OCI-LY7 (cell line): Measurements from ENCODE around the gene ZNF574. TPM values are rescaled to one million over a fixed set of nuclear protein-coding genes. Genes with fewer than 3 reads are reported as not detected.

Experiments
- BruUV-seq: library from RNA; stranded (reverse); fragments of 400-500 nt; replicated peaks from 2 replicates; lab custom pipeline; 2021; lab: Mats Ljungman, UMichigan
- CTCF ChIA-PET: fragments of 300-600 bp; sonication (Branson Sonifier 250); formaldehyde crosslinking; loops from one replicate; lab custom pipeline; 2022; ENCODE audit warnings: antibody characterized with exemption; ENCODE audit not compliant: unreplicated experiment; lab: Charles Lee
- POLR2A ChIA-PET: fragments of 300-600 bp; sonication (Branson Sonifier 250); formaldehyde crosslinking; loops from one replicate; lab custom pipeline; 2022; ENCODE audit warnings: antibody characterized with exemption; lab: Charles Lee
- DNase-seq: peaks from one replicate; pipeline ENCODE4 v3.0.0-alpha.2; 2015; ENCODE audit warnings: low spot score
- H2AFZ ChIP-seq: fragments of 200-600 bp; sonication (generic), shearing (Covaris generic); 2 replicates; pipeline ENCODE4 v1.6.1; 2014; ENCODE audit warnings: mild to moderate bottlenecking, antibody characterized with exemption, low read length, moderate library complexity
- H3K27ac ChIP-seq: fragments of 200-600 bp; sonication (generic); 2 replicates; pipeline ENCODE4 v1.5.1; 2014; ENCODE audit warnings: mixed run types, low read depth, mild to moderate bottlenecking, moderate library complexity, low read length, inconsistent platforms; ENCODE audit not compliant: poor library complexity, severe bottlenecking
- H3K36me3 ChIP-seq: fragments of 200-600 bp; sonication (generic); 2 replicates; pipeline ENCODE4 v1.6.1; 2014; ENCODE audit warnings: mild to moderate bottlenecking, antibody characterized with exemption, low read length, moderate library complexity, mixed read lengths; ENCODE audit not compliant: insufficient read depth
- H3K4me1 ChIP-seq: fragments of 200-600 bp; sonication (generic); 2 replicates; pipeline ENCODE4 v1.5.1; 2014; ENCODE audit warnings: mild to moderate bottlenecking, low read length; ENCODE audit not compliant: insufficient read depth, poor library complexity, severe bottlenecking
- H3K4me2 ChIP-seq: fragments of 200-600 bp; sonication (generic); 2 replicates; pipeline ENCODE4 v1.6.1; 2014; ENCODE audit warnings: mild to moderate bottlenecking, low read length
- H3K4me3 ChIP-seq: fragments of 200-600 bp; sonication (generic); 2 replicates; pipeline ENCODE4 v1.5.1; 2014; ENCODE audit warnings: mild to moderate bottlenecking, low read depth, low read length; ENCODE audit not compliant: poor library complexity, severe bottlenecking
- H3K79me2 ChIP-seq: fragments of 200-600 bp; sonication (generic); 2 replicates; pipeline ENCODE4 v1.6.1; 2016; ENCODE audit warnings: low read depth, mild to moderate bottlenecking, low read length, moderate library complexity, mixed read lengths; ENCODE audit not compliant: insufficient read depth
- H3K9me2 ChIP-seq: fragments of 200-600 bp; sonication (generic); 2 replicates; pipeline ENCODE4 v1.6.1; 2016; ENCODE audit warnings: mild to moderate bottlenecking, low read length, mixed read lengths; ENCODE audit not compliant: insufficient read depth
- H3K9me3 ChIP-seq: fragments of 200-600 bp; sonication (generic); 2 replicates; pipeline ENCODE4 v1.6.1; 2014; ENCODE audit warnings: mild to moderate bottlenecking, mixed run types, low read length, mixed read lengths
- H4K20me1 ChIP-seq: fragments of 200-600 bp; sonication (generic); 2 replicates; pipeline ENCODE4 v1.6.1; 2014; ENCODE audit warnings: mild to moderate bottlenecking, antibody characterized with exemption, low read length, moderate library complexity, mixed read lengths; ENCODE audit not compliant: insufficient read depth
- CTCF ChIP-seq: fragments of 200-600 bp; sonication (generic); conservative IDR thresholded peaks from 2 replicates; pipeline ENCODE4 v1.5.1; 2014; ENCODE audit warnings: mild to moderate bottlenecking, antibody characterized with exemption, low read length, moderate library complexity, mixed read lengths
- EZH2phosphoT487 ChIP-seq: fragments of 200-600 bp; sonication (generic); IDR thresholded peaks from 2 replicates; pipeline ENCODE4 v1.6.1; 2018; ENCODE audit warnings: low read depth, borderline replicate concordance, mild to moderate bottlenecking, mixed run types, antibody characterized with exemption, low read length, moderate library complexity, mixed read lengths
- intact Hi-C: fragments of 100-400 bp; cut with micrococcal nuclease; formaldehyde crosslinking; loops from one replicate; pipeline ENCODE4 v1.10.0; 2022; ENCODE audit not compliant: unreplicated experiment
- total RNA-seq, 2 experiments: library from RNA; depleted of rRNA in 1 of 2; stranded (reverse); fragments of >200 nt in 1 of 2; shearing (Covaris generic) in 1 of 2; gene quantifications; 2 replicates each; pipeline ENCODE4 v1.2.3, GENCODE V29; 2014 to 2022

The ZNF574 gene
- total RNA-seq, 2 experiments from 2014 or later, result 14.5 to 29.3 TPM

DNA sequence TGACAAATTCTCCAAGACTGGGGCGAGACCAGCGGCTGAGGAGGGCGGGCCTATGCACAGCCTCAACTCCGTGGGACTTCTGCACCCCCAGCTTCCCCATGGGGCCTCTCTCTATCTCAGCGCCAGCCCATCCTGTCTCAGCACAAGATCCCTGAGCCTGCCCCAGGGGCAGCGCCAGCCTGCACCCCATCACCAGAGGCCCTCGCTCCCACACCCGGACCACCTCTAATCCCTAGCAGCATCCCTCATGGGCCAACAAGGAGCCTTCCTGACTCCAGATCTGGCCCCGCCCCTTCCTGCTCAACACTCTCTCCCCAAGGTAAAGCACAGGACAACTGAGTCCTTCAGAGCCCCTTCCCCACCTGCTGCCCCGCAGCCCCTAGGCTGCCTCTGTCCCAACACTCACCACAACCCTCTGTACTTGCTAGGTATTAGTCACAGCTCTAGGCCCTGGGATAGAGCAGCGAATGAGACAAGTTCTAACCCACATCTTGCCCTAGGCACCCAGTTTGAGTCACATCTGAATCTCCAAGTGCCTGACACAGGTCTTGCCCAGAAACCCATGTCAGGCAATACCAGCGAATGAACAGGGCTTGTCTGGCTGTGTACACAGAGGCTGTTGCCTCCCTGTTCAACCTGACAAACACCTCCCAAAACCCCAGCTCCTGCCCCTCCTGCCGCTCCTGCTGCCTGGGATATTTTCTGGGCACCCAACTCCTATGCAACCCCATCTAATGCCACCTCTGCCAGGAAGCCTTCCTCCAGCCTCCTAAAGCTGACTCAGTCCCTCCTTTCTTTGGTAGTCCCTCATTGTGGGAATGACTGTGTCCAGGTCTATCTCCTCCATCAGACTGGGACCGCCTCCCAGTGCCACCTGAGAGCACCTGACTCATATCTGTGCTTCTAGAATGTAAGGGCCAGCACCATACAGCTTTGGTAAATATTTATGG lies 24.5 kb upstream of the ZNF574 start:
- Histone ChIP-seq H2AFZ (no peak overlapping the region), H3K9me2 (no peaks in the 10 kb centered on the region), H3K4me1 (no peaks in the 10 kb centered on the region), H3K4me2 (no peak overlapping the region), H4K20me1 (no peaks in the 10 kb centered on the region), H3K9me3 (no peaks in the 10 kb centered on the region), H3K27ac (no peak overlapping the region), H3K36me3 (no peaks in the 10 kb centered on the region), H3K4me3 (no peak overlapping the region), H3K79me2 (no peaks in the 10 kb centered on the region)
- TF ChIP-seq EZH2phosphoT487, result no peak
- TF ChIP-seq CTCF, result no peak
- BruUV-seq, result no TSS peak
- ChIA-PET POLR2A (no interaction called here), CTCF (no interaction called here)
- DNase-seq, result no peak
- intact Hi-C loops, result no loop called here

GRCh38 chr19:42052241-42052863 lies 23.6 kb upstream of the ZNF574 start:
- intact Hi-C loops, result no loop called here
- H3K4me3 ChIP-seq, result no peak overlapping the region
- H2AFZ ChIP-seq, result no peak overlapping the region
- no peak overlapping the region for H3K4me2 ChIP-seq
- no peaks in the 10 kb centered on the region for H3K79me2 ChIP-seq
- DNase-seq, result no peak
- no peaks in the 10 kb centered on the region for H4K20me1 ChIP-seq
- TF ChIP-seq EZH2phosphoT487 (no peak), CTCF (no peak)
- H3K36me3 ChIP-seq, result no peaks in the 10 kb centered on the region
- no peaks in the 10 kb centered on the region for H3K9me3 ChIP-seq
- POLR2A ChIA-PET, result no interaction called here
- H3K4me1 ChIP-seq, result no peaks in the 10 kb centered on the region
- BruUV-seq, result no TSS peak
- no peaks in the 10 kb centered on the region for H3K9me2 ChIP-seq
- no peak overlapping the region for H3K27ac ChIP-seq
- CTCF ChIA-PET, result no interaction called here
